GM08714 (cell line): ENCODE measurements around the gene PCDHAC2.

Source experiments
- H3K4me3 ChIP-seq: fragments of 200-500 bp; sonication (Bioruptor generic); 2 replicates; pipeline ENCODE4 v1.5.1; 2014; ENCODE audit warnings: mild to moderate bottlenecking, low read length, inconsistent platforms
- ZNF274 ChIP-seq: IDR thresholded peaks from 2 replicates; pipeline ENCODE4 v1.6.1; 2012; ENCODE audit warnings: mild to moderate bottlenecking, low read depth, low read length

PCDHAC2 gene

GRCh38 chr5:141003791-141004611 lies 37.7 kb downstream of the PCDHAC2 start:
- H3K4me3 ChIP-seq: no peak overlapping the region
- no peak for TF ChIP-seq ZNF274

- TF ChIP-seq ZNF274: no peak
- H3K4me3 ChIP-seq: no peak overlapping the region
Observed at GRCh38 chr5:141007791-141008190, 41.5 kb downstream of the PCDHAC2 start.

- no peak overlapping the region for H3K4me3 ChIP-seq
- no peak for TF ChIP-seq ZNF274
Observed at GRCh38 chr5:141010047-141010793, 43.9 kb downstream of the PCDHAC2 start.

GRCh38 chr5:141017943-141018342 lies 51.7 kb downstream of the PCDHAC2 start:
- no peak for TF ChIP-seq ZNF274
- no peak overlapping the region for H3K4me3 ChIP-seq
